ENCODE measurements around the gene FHOD1. TPM values are rescaled to one million over a fixed set of nuclear protein-coding genes. Genes with fewer than 3 reads are reported as not detected.
A peak's percentile ranks its signal among the peaks of the same experiment; 100 is the strongest.

FHOD1 gene
- total and polyA plus RNA-seq, 9 of the 15 experiments (the other 6 are each of a cell fraction or from before 2014, with no cell fraction given) = 18.7 to 126 (median 32.3) TPM

DNA sequence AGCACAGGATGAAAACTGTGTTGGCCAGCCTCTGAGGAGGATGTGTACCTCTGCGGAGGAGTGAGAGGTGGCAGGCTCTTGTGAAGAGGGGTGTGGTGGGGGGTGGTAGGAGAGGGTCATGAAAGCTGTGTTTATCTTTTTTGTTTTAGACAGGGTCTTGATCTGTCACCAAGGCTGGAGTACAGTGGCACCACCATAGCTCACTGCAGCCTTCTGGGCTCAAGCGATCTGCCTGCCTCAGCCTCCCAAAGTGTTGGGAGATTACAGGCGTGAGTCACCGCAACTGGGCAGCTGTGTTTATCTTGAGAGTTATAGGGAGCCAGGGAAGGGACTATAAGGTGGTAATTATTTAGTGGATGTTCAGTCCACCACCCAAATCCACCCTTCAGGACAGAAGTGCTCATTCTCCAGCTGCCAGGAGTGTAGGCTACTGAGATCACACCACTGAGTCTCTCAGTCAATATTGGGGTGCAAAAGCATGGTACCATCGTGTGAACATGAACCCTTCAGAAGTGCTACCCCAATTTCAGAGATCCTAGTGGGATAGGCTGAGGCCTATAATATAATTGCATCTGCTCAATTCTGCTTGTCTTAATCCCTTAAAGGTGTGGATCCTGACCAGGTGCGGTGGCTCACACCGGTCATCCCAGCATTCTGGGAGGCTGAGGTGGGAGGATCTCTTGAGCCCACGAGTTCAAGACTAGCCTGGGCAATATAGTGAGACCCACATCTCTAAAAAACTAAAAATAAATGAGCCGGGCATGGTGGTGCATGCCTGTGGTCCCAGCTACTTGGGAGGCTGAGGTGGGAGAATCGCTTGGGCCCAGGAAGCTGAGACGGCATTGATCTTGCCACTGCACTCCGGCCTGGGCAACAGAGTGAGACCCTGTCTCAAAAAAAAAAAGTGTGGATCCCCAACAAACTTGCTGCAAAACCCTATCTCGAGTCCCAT is 56.6 kb downstream of the FHOD1 start (continued):
- TF ChIP-seq ZNF609 (CRISPR knock-in tag; IDR thresholded peaks at IDR 0.05; ENCODE audit: borderline replicate concordance) (no peak), UBTF (IDR thresholded peaks at IDR 0.05; ENCODE audit: borderline replicate concordance in 1 of 2, low read depth in 2 of 2, low read length in 2 of 2) (peak in 1 of 2 experiments; percentile 91; a peak in 2 of 4 replicates), ZNF76 (CRISPR knock-in tag; IDR thresholded peaks at IDR 0.05; ENCODE audit: borderline replicate concordance) (no peak), ZNF436 (CRISPR knock-in tag; IDR thresholded peaks at IDR 0.05) (no peak), ZNF263 (CRISPR knock-in tag; IDR thresholded peaks at IDR 0.05; ENCODE audit: borderline replicate concordance) (no peak), ILK (tag; IDR thresholded peaks at IDR 0.05; ENCODE audit: borderline replicate concordance, low read depth) (no peak), ZNF592 (IDR thresholded peaks at IDR 0.05) (0 out of 2 replicates have a peak, but pooled peaks have one; percentile 23)
- TF ChIP-seq, protein P1, sequence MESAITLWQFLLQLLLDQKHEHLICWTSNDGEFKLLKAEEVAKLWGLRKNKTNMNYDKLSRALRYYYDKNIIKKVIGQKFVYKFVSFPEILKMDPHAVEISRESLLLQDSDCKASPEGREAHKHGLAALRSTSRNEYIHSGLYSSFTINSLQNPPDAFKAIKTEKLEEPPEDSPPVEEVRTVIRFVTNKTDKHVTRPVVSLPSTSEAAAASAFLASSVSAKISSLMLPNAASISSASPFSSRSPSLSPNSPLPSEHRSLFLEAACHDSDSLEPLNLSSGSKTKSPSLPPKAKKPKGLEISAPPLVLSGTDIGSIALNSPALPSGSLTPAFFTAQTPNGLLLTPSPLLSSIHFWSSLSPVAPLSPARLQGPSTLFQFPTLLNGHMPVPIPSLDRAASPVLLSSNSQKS (CRISPR knock-in tag; IDR thresholded peaks at IDR 0.05) = no peak
- TF ChIP-seq, protein P2, sequence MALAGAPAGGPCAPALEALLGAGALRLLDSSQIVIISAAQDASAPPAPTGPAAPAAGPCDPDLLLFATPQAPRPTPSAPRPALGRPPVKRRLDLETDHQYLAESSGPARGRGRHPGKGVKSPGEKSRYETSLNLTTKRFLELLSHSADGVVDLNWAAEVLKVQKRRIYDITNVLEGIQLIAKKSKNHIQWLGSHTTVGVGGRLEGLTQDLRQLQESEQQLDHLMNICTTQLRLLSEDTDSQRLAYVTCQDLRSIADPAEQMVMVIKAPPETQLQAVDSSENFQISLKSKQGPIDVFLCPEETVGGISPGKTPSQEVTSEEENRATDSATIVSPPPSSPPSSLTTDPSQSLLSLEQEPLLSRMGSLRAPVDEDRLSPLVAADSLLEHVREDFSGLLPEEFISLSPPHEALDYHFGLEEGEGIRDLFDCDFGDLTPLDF (CRISPR knock-in tag; IDR thresholded peaks at IDR 0.05) = no peak

Measured in K562 (cell line).